Hippocampal formation (tissue), 2 donors: ENCODE data around the gene ORAI3.
"Not testable (repeated sequence)": the region's sequence is repeated elsewhere in the genome, so short reads cannot be mapped to it uniquely, and the experiment has no call there.

Source experiments
- DNase-seq, 2 donors: peaks; one replicate each; lab custom pipeline; 2025; lab: John Stamatoyannopoulos, UW

ORAI3 gene

DNA sequence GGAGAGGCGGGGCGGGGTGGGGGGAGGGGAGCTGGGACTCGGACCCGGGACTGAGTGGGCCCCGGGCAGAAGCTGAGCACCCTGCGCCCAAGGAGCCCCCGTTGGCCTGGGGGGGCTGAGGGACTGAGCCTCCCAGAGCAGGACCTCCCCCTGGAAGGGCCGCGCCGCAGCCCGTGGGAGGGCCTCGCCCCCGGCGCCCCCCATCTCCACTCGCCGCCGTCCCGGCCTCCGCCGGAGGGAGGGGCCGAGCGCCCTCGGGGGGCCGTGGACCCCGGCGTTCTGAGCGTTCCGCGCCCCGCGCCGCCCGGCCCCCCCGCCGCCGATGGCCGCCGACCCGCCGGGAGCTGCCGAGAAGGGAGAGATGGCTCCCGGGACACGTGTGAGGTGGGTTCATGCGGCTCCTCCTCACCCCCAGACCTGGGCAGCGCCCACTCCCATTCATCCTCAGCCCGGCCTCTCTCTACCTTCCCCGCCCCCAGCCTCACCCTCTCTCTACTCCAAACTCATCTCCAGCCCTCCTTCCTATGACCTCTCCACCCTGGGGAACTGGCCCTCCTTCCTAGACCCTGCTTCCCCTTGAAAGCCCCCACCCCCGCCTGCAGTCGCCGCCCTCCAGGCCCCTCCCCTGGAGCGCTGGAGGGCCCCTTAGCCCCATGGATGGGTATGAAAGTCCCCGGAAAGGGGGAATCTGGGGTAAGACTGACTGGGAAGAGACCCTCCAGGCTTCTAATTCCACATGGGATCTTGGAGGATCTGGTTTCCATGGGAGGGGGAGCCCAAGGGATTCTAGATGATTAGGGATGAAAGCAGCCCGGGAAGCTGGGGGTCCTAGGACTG is 24.6 kb upstream of the ORAI3 start:
- DNase-seq = no peak

GRCh38 chr16:30924913-30925631 is 23.8 kb upstream of the ORAI3 start:
- no peak for DNase-seq

DNA sequence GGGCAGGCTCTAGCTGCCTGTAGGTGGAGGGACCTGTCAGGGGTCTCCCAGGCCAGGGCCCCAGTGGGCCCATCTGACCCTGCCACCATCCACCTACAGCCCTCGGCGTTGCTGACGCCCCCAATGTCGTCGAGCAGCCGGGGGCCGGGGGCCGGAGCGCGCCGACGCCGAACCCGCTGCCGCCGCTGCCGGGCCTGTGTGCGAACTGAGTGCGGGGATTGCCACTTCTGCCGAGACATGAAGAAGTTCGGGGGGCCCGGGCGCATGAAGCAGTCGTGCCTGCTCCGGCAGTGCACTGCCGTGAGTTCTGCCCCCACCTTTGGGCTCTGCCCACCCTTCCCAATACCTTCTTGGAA is 23.3 kb upstream of the ORAI3 start:
- DNase-seq = no peak

DNA sequence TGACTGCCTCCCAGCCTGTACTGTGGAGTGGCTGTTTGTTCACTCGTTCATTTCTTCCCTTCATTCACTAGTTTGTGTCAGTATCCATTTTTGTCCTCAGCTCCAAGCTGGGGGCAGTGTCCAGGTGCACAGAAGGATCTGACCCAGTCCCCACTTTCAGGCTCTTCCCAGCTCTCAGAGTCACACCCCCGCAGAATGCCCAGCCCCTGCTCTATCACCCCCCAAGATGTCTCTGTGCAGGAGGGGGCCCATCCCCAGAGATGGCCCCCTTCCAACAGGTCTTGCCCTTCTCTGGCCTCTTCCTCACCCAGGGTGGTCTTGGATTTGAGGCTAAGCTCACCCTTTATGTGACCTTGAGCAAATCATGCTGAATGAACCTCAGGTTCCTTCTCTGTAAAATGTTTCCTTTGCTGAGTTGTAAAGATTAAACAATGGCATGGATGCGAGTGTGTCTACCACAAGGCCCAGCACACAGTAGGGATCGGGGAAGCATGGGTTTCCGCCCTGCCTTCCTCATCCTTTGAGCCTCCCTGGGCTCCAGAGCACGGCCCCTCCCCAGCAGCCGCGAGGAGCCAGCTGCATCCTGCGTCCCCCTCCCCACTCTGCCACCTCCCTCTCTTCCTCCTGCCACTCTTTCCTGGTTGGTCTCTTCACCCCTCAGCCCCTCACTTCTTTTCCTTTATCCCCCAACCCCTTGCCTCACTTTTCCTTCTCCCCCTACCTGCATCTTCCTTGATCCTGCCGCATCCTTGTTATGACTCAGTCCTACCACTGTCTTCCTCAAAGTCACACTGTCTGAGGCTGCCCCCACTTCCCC is 22.7 kb upstream of the ORAI3 start:
- no peak for DNase-seq

GRCh38 chr16:30926937-30927788 is 21.7 kb upstream of the ORAI3 start:
- DNase-seq = no peak

DNA sequence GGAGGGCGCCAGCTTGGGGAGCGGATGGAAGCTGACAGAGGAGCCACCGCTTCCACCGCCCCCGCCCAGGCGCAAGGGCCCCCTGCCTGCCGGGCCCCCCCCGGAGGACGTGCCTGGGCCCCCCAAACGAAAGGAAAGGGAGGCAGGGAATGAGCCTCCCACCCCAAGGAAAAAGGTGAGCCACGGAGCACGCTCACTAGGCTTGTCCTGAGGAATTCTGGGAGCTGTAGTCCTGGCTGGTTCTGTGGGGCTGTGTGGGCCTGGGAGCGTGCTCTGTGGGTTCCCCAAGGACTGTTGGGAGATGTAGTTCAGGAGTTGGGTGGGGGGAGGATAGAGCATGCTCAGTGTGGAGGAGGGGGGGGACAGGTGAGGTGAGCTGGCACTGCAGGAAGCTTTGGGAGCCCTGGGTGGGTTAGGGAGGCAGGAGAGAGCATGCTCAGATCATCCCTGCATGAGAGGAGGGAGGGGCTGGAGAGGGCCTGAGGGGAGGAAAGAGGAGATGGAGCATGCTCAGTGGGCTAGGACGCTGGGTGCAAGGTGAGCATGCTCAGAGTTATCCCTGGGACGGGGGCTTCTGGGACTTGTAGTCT is 21.0 kb upstream of the ORAI3 start:
- peak; percentile 56 to 80 for DNase-seq

DNA sequence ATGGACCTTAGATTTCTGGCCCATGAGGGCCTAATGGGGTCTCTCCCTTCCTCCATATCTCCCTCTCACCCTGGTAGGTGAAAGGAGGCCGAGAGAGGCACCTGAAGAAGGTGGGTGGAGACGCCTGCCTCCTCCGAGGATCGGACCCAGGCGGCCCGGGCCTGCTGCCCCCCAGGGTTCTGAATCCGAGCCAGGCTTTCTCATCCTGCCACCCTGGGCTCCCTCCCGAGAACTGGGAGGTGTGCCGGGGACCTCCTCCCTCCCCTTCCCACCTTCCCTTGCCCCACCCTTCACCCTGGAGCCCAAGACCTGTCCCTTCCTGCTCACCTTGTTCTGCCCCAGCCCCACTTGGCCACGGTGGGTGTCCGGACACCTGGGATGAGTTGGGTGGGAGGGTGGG is 20.5 kb upstream of the ORAI3 start:
- DNase-seq = no peak

GRCh38 chr16:30929167-30929566 is 19.7 kb upstream of the ORAI3 start:
- DNase-seq = no peak

- no peak for DNase-seq
Measured at GRCh38 chr16:30930160-30930571, 18.7 kb upstream of the ORAI3 start.

DNA sequence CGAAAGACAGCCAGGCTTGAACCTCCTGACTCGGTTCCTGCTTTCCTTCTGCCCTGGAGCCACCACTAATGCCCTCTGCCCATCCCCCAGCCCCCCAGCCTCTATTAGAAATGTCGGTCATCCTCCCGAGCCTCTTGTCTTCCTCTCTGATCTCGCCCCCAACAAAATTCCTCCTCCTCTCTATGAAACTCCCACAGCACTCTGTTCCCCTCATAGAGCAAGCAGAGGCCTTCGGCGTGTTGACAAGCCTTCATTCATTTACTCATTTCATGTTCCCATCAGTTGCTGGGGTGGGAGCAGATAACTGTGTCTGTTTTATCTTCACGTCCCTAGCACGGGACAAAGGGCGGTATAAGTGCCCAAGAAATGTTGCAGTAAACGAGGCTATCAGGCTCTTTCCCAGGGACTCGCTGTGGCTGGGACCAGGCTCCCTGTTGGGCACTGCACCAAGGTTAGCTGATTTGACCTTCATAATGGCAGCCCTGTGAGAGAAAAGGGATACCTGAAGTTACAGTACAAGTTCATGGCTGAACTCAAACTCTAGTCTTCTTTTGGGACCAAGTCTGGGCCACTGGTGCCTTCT is 17.7 kb upstream of the ORAI3 start:
- no peak for DNase-seq

DNA sequence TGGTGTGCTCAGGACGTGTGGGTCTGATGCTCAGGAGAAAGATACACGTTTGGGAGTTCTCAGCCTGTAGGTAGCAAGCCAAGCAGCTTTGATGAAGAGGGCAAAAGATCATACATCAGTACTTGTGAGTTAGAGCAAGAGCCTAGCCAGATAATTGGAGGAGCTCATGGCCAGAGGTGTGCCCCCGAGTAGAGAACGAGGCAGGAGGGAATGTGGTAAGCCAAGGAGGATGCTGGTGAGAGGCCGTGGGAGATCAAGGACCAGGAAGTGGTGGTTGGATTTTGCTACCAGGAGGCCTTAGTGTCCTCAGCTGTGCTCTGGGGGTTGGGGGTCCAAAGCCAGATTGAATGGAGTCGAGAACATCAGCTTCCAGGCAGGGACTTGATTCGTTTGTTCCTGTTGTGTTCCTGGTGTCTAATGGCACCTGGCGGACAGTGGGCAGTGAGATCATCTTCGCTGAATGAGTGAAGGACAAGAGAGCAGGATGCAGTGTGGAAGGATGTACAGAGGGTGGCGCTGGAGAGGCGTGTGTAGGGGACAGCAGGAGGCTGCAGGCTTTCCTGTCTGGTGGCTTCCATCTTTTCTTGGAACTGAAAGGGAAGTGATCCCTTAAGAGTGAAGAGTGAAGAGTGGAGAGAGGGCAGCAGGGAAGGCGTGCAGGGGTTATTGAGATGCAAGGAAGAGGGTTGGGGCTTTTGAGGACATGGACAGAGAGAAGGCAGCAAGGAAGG is 13.9 kb upstream of the ORAI3 start:
- DNase-seq = no peak

GRCh38 chr16:30937692-30938091 is 11.2 kb upstream of the ORAI3 start:
- DNase-seq = no peak

DNA sequence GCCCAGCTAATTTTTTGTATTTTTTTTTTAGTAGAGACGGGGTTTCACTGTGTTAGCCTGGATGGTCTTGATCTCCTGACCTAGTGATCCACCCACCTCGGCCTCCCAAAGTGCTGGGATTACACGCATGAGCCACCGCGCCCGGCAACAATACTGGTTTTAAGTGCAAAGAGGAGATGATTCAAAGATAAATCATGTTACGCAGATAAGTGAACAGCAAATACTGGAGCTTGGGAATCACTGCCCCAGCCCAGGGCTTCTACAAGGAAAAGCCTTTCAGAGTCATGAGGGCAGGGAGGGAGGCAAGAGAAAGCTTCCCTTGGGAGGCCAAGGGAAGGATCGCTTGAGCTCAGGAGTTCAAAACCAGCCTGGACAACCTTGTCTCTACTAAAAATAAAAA is 9.3 kb upstream of the ORAI3 start:
- not testable (repeated sequence) for DNase-seq

- peak; percentile 25 for DNase-seq
Measured at GRCh38 chr16:30941600-30942425, 7.1 kb upstream of the ORAI3 start.

GRCh38 chr16:30942426-30942806 is 6.5 kb upstream of the ORAI3 start:
- no peak for DNase-seq

GRCh38 chr16:30944352-30944751 is 4.5 kb upstream of the ORAI3 start:
- DNase-seq = no peak

- no peak for DNase-seq
Measured at GRCh38 chr16:30946671-30947540, 2.0 kb upstream of the ORAI3 start.

DNA sequence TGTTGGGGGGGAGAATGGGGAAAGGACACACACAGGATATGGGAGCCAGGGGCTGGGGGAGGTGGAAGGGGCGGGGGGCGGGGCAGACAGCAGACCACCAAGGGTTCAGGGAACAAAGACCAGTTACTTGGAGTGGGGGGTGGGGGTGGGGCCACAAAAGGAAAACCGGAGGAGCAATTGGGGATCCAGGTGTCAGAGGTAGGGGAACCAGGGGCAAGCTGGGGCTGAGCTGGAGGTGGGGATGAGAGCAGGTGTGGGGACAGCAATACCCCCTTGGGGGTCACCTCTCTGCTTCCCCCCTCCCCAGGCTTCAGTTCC is 1.4 kb upstream of the ORAI3 start:
- no peak for DNase-seq
